DOHH2 (cell line): ENCODE data around the gene BARX2.

ENCODE experiments used
- EZH2phosphoT487 ChIP-seq: fragments of 200-600 bp; sonication (generic); IDR thresholded peaks from 2 replicates; pipeline ENCODE4 v1.6.1; 2017; ENCODE audit warnings: borderline replicate concordance, mild to moderate bottlenecking, antibody characterized with exemption, low read length, moderate library complexity, mixed read lengths
- TF ChIP-seq, protein P1 (sequence below): fragments of 200-600 bp; sonication (generic); IDR thresholded peaks from one replicate; pipeline ENCODE4 v1.5.1; 2014; ENCODE audit warnings: antibody characterized with exemption, mild to moderate bottlenecking, low read depth, low read length; ENCODE audit not compliant: poor library complexity, severe bottlenecking

DNA sequence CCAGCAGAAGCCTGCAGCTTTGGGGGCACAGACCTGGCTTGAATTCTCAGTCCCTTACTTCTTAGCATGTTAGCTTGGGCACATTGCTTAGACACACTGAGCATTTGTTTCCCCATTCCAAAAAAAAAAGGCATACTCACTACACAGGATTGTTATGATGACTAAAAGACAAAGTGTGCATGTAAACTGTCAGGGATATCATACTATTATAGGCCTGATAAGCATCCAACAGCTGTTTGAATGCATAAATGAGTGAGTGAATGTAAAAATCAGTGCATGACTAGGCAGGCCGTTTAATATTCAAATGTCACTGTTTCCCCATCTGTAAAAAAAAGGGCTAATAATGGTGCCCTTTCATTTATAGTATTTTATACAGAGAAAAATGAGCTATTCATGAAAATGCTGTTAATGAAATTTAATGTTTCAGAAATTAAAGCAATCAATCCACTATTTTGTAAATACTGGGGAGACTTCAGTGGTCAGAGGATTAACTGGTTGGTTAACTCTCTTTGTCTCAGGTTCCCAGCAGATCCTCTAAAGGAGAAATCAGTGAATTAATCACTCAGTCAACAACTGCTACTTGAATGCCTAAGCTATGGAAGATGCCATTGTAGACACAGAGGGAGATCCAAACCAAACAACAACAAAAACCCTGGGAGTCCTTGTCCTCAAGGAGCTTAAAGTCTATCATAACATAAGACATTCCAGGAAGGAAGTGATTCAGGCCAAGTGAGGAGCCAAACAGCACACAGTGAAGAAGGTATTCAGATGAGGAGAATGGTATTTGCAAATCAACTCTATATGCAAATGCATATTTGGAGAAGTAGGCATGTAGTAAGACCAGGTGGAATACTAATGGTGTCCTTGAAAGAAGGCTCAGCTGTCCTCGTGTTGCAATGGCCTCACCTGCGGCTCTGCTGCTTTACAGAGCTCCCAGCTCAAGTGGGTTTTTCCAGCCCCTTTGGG is 26.8 kb downstream of the BARX2 start:
- TF ChIP-seq, protein P1, sequence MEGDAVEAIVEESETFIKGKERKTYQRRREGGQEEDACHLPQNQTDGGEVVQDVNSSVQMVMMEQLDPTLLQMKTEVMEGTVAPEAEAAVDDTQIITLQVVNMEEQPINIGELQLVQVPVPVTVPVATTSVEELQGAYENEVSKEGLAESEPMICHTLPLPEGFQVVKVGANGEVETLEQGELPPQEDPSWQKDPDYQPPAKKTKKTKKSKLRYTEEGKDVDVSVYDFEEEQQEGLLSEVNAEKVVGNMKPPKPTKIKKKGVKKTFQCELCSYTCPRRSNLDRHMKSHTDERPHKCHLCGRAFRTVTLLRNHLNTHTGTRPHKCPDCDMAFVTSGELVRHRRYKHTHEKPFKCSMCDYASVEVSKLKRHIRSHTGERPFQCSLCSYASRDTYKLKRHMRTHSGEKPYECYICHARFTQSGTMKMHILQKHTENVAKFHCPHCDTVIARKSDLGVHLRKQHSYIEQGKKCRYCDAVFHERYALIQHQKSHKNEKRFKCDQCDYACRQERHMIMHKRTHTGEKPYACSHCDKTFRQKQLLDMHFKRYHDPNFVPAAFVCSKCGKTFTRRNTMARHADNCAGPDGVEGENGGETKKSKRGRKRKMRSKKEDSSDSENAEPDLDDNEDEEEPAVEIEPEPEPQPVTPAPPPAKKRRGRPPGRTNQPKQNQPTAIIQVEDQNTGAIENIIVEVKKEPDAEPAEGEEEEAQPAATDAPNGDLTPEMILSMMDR = no peak
- TF ChIP-seq EZH2phosphoT487 = no peak
